Measurements from ENCODE around the gene GAP43.

Gene GAP43

GRCh38 chr3:115652738-115653137, 29.4 kb downstream of the GAP43 start:
- no peak for DNase-seq (ENCODE audit: low read depth)
- no peaks in the 10 kb centered on the region for H3K27me3 ChIP-seq (replicated peaks; ENCODE audit: control insufficient read depth, insufficient read depth, low read length)
- H3K4me1 ChIP-seq (ENCODE audit: control insufficient read depth, insufficient read depth, low read length): peaks cover 11% of the 10 kb centered on the region
- H3K9me3 ChIP-seq (ENCODE audit: control insufficient read depth, low read length): no peaks in the 10 kb centered on the region
- no peak overlapping the region for H3K9ac ChIP-seq (ENCODE audit: low read length)
- H3K36me3 ChIP-seq (ENCODE audit: control insufficient read depth, insufficient read depth, low read length, severe bottlenecking): no peaks in the 10 kb centered on the region
- no peak overlapping the region for H3K4me3 ChIP-seq (ENCODE audit: low read length)

- Histone ChIP-seq H3K4me3 (ENCODE audit: low read length) (no peak overlapping the region), H3K36me3 (ENCODE audit: control insufficient read depth, insufficient read depth, low read length, severe bottlenecking) (no peaks in the 10 kb centered on the region), H3K9me3 (ENCODE audit: control insufficient read depth, low read length) (no peaks in the 10 kb centered on the region), H3K9ac (ENCODE audit: low read length) (no peak overlapping the region), H3K4me1 (ENCODE audit: control insufficient read depth, insufficient read depth, low read length) (peaks cover 27% of the 10 kb centered on the region), H3K27me3 (replicated peaks; ENCODE audit: control insufficient read depth, insufficient read depth, low read length) (no peaks in the 10 kb centered on the region)
- no peak for DNase-seq (ENCODE audit: low read depth)
These were observed 32.5 kb downstream of the GAP43 start for GRCh38 chr3:115655761-115656282.

GRCh38 chr3:115657168-115657567, 33.9 kb downstream of the GAP43 start:
- no peak overlapping the region for H3K9ac ChIP-seq (ENCODE audit: low read length)
- H3K4me1 ChIP-seq (ENCODE audit: control insufficient read depth, insufficient read depth, low read length): peaks cover 32% of the 10 kb centered on the region
- no peak for DNase-seq (ENCODE audit: low read depth)
- H3K4me3 ChIP-seq (ENCODE audit: low read length): no peak overlapping the region
- H3K36me3 ChIP-seq (ENCODE audit: control insufficient read depth, insufficient read depth, low read length, severe bottlenecking): no peaks in the 10 kb centered on the region
- H3K27me3 ChIP-seq (replicated peaks; ENCODE audit: control insufficient read depth, insufficient read depth, low read length): no peaks in the 10 kb centered on the region
- H3K9me3 ChIP-seq (ENCODE audit: control insufficient read depth, low read length): no peaks in the 10 kb centered on the region

GRCh38 chr3:115658032-115658336, 34.7 kb downstream of the GAP43 start:
- Histone ChIP-seq H3K4me1 (ENCODE audit: control insufficient read depth, insufficient read depth, low read length) (peaks cover 32% of the 10 kb centered on the region), H3K36me3 (ENCODE audit: control insufficient read depth, insufficient read depth, low read length, severe bottlenecking) (no peaks in the 10 kb centered on the region), H3K9ac (ENCODE audit: low read length) (peak overlapping the region; percentile 97), H3K9me3 (ENCODE audit: control insufficient read depth, low read length) (no peaks in the 10 kb centered on the region), H3K4me3 (ENCODE audit: low read length) (peak overlapping the region; percentile 84), H3K27me3 (replicated peaks; ENCODE audit: control insufficient read depth, insufficient read depth, low read length) (no peaks in the 10 kb centered on the region)
- DNase-seq (ENCODE audit: low read depth): no peak

DNA sequence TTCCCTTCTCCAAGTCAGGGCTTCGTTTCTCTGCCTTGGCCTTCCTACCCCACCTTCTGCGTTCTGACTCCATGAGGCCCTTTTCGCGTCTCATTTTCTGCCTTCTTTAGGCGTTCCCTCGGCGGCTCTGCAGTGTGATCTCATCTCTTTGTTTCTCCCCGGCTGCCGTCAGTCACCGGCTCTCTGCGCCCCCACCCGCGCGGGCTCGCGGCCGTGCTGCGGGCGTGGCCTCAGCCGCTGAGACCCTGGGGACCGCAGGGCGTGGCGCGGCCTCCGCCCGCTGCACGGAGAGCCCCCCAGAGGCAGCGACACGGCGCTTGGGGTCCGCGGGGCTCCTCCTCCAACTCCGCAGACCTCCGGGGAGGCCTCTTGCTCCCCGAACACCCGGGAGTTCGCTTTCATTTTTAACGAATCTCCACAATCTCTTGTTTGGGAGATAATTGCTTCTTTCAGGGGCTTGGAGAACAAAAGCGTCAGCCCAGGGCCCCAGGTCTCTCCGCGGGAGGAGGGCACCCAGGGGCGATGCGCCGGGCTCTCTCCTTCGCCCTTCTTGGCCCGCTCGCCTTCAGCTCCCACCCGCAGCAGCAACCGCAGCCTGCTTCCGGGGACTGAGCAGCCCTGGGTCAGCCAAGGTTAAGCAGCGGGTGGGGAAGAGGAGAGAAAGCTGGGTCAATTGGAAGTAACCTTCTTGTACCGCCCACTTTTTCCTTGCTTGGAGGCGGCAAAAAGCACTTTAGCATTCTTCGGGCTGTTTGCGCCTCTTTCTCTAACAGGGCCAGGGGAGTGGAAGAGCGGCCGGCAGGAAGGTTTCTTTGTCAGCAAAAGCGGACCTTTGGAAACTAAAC, 35.2 kb downstream of the GAP43 start:
- H3K9ac ChIP-seq (ENCODE audit: low read length): peak overlapping the region; percentile 97
- H3K36me3 ChIP-seq (ENCODE audit: control insufficient read depth, insufficient read depth, low read length, severe bottlenecking): no peaks in the 10 kb centered on the region
- no peaks in the 10 kb centered on the region for H3K27me3 ChIP-seq (replicated peaks; ENCODE audit: control insufficient read depth, insufficient read depth, low read length)
- H3K4me1 ChIP-seq (ENCODE audit: control insufficient read depth, insufficient read depth, low read length): peaks cover 32% of the 10 kb centered on the region
- DNase-seq (ENCODE audit: low read depth): peak; percentile 95
- peak overlapping the region; percentile 84 for H3K4me3 ChIP-seq (ENCODE audit: low read length)
- H3K9me3 ChIP-seq (ENCODE audit: control insufficient read depth, low read length): no peaks in the 10 kb centered on the region

DNA sequence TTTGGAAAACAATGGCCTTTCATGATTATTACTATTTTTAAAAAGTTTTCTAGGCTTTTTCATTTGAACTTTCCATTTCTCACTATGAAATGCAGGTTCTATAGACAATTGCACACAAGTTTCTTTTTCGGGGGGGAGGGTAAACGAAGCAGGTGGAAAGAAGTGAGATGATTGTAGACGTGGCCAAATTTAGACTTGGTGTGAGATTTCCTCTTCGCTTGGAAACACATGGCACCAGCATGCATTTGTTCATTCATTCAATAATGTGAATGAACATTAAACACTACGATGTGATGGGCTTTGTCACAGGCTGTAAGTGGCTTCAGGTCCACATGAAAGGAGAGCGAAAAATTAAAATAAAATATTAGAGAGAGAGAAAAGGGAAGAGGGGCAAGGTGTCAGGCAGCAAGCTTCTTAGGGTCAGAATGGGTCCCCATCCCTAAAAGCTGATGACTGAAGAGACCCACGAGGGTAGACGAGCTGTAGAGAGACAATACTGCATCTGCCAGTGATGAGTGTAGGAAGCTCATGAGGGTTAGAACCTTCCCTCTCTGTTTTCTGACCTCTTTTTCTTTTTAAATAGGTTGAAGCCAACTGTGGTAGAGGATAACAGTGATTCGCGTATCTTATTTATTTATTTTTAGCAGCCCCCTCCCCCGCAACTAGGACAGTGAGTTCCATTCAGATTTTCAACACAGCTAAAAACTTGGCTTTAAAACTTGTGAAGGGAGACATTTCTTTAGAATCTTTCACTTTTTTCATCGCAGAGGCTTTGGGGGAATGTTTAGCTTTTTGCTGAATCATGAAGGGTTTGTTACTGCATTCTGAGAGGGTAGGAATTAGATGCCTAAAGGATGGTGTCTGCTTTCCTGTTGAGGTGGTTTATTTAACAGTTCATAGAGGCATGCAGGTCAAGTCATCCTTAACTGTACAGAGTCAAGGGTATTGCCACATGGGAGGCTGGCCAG, 36.2 kb downstream of the GAP43 start:
- Histone ChIP-seq H3K36me3 (ENCODE audit: control insufficient read depth, insufficient read depth, low read length, severe bottlenecking) (no peaks in the 10 kb centered on the region), H3K27me3 (replicated peaks; ENCODE audit: control insufficient read depth, insufficient read depth, low read length) (no peaks in the 10 kb centered on the region), H3K4me3 (ENCODE audit: low read length) (peak overlapping the region; percentile 84), H3K4me1 (ENCODE audit: control insufficient read depth, insufficient read depth, low read length) (peaks cover 32% of the 10 kb centered on the region), H3K9ac (ENCODE audit: low read length) (peak overlapping the region; percentile 97), H3K9me3 (ENCODE audit: control insufficient read depth, low read length) (no peaks in the 10 kb centered on the region)
- DNase-seq (ENCODE audit: low read depth): peak; percentile 48

- Histone ChIP-seq H3K4me1 (ENCODE audit: control insufficient read depth, insufficient read depth, low read length) (peaks cover 32% of the 10 kb centered on the region), H3K36me3 (ENCODE audit: control insufficient read depth, insufficient read depth, low read length, severe bottlenecking) (no peaks in the 10 kb centered on the region), H3K4me3 (ENCODE audit: low read length) (no peak overlapping the region), H3K27me3 (replicated peaks; ENCODE audit: control insufficient read depth, insufficient read depth, low read length) (no peaks in the 10 kb centered on the region), H3K9me3 (ENCODE audit: control insufficient read depth, low read length) (no peaks in the 10 kb centered on the region), H3K9ac (ENCODE audit: low read length) (peak overlapping the region; percentile 97)
- DNase-seq (ENCODE audit: low read depth): no peak
These were observed 37.5 kb downstream of the GAP43 start for GRCh38 chr3:115660646-115661337.

DNA sequence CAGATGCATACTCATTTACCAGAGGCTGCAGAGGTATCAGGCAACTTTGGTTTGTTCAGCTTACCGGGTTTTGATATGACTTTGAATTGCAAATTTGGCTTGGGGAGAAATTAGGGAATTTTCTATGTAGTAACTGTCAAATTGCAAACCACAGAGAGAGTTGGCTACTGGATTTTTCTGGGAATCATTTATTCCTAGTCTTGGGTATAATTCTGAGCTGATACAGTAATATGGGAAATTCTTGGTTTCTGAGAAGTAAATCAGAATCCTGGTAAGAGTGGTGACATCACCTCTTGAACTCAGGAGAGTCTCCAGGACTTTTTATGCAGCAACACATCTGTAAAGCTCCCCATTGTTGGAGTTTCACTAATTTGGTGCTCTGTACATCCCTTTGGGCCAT, 39.0 kb downstream of the GAP43 start:
- Histone ChIP-seq H3K36me3 (ENCODE audit: control insufficient read depth, insufficient read depth, low read length, severe bottlenecking) (no peaks in the 10 kb centered on the region), H3K4me3 (ENCODE audit: low read length) (no peak overlapping the region), H3K4me1 (ENCODE audit: control insufficient read depth, insufficient read depth, low read length) (peaks cover 44% of the 10 kb centered on the region), H3K9ac (ENCODE audit: low read length) (no peak overlapping the region), H3K27me3 (replicated peaks; ENCODE audit: control insufficient read depth, insufficient read depth, low read length) (no peaks in the 10 kb centered on the region), H3K9me3 (ENCODE audit: control insufficient read depth, low read length) (no peaks in the 10 kb centered on the region)
- no peak for DNase-seq (ENCODE audit: low read depth)

DNA sequence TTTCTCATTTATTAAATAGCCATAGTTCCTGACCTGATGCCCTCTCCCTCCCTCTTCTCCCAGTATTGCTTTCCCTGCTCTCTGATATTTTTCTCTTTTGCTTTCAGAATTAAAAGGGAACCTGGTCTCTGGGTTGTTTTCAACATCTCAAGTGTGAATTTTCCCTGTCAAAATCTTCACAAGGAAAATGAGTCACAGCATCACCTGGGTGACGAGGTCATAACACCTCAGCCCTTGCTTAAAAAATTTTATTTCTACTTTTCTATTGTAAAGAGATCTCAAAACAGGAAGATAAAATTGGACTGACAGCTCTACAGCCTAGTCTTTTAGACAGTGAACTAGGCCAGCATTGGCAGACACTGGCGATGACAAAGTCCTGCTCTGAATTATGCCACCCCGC, 40.1 kb downstream of the GAP43 start:
- H3K36me3 ChIP-seq (ENCODE audit: control insufficient read depth, insufficient read depth, low read length, severe bottlenecking): no peaks in the 10 kb centered on the region
- no peak overlapping the region for H3K4me3 ChIP-seq (ENCODE audit: low read length)
- DNase-seq (ENCODE audit: low read depth): no peak
- H3K27me3 ChIP-seq (replicated peaks; ENCODE audit: control insufficient read depth, insufficient read depth, low read length): no peaks in the 10 kb centered on the region
- H3K4me1 ChIP-seq (ENCODE audit: control insufficient read depth, insufficient read depth, low read length): peaks cover 43% of the 10 kb centered on the region
- no peak overlapping the region for H3K9ac ChIP-seq (ENCODE audit: low read length)
- no peaks in the 10 kb centered on the region for H3K9me3 ChIP-seq (ENCODE audit: control insufficient read depth, low read length)

- no peaks in the 10 kb centered on the region for H3K36me3 ChIP-seq (ENCODE audit: control insufficient read depth, insufficient read depth, low read length, severe bottlenecking)
- no peaks in the 10 kb centered on the region for H3K9me3 ChIP-seq (ENCODE audit: control insufficient read depth, low read length)
- peaks cover 28% of the 10 kb centered on the region for H3K4me1 ChIP-seq (ENCODE audit: control insufficient read depth, insufficient read depth, low read length)
- H3K27me3 ChIP-seq (replicated peaks; ENCODE audit: control insufficient read depth, insufficient read depth, low read length): no peaks in the 10 kb centered on the region
- H3K9ac ChIP-seq (ENCODE audit: low read length): no peak overlapping the region
- H3K4me3 ChIP-seq (ENCODE audit: low read length): no peak overlapping the region
- no peak for DNase-seq (ENCODE audit: low read depth)
These were observed 42.8 kb downstream of the GAP43 start for GRCh38 chr3:115666081-115666480.

Measured in adipocyte (in vitro differentiated cells).